BE2C (cell line): ENCODE results near the gene METTL6.
A peak's percentile ranks its signal among the peaks of the same experiment; 100 is the strongest.

ENCODE experiments used
- DNase-seq: peaks from one replicate; pipeline ENCODE4 v3.0.0-alpha.2; 2020
- H3K27me3 ChIP-seq: fragments of 250-450 bp; sonication (Bioruptor Pico); 2 replicates; pipeline ENCODE4 v1.5.1; 2020; ENCODE audit warnings: mild to moderate bottlenecking
- H3K36me3 ChIP-seq: fragments of 250-450 bp; sonication (Bioruptor Pico); 2 replicates; pipeline ENCODE4 v1.5.1; 2020; ENCODE audit warnings: mild to moderate bottlenecking
- H3K4me1 ChIP-seq: fragments of 250-450 bp; sonication (Bioruptor Pico); 2 replicates; pipeline ENCODE4 v1.5.1; 2020
- H3K4me3 ChIP-seq: 2 replicates; pipeline ENCODE4 v1.5.1; 2011; ENCODE audit warnings: low read depth, low read length
- H3K9me3 ChIP-seq: fragments of 250-450 bp; sonication (Bioruptor Pico); 2 replicates; pipeline ENCODE4 v1.5.1; 2020
- CTCF ChIP-seq: IDR thresholded peaks from 2 replicates; pipeline ENCODE4 v1.5.1; 2012; ENCODE audit warnings: mild to moderate bottlenecking, low read depth, low read length

Gene METTL6

GRCh38 chr3:15380980-15381890, 46.1 kb downstream of the METTL6 start:
- no peak for DNase-seq
- H3K9me3 ChIP-seq = no peaks in the 10 kb centered on the region
- no peaks in the 10 kb centered on the region for H3K36me3 ChIP-seq
- H3K27me3 ChIP-seq = no peaks in the 10 kb centered on the region
- no peaks in the 10 kb centered on the region for H3K4me1 ChIP-seq
- no peak for TF ChIP-seq CTCF
- H3K4me3 ChIP-seq = no peak overlapping the region

- Histone ChIP-seq H3K4me1 (no peaks in the 10 kb centered on the region), H3K36me3 (no peaks in the 10 kb centered on the region), H3K4me3 (no peak overlapping the region), H3K9me3 (no peaks in the 10 kb centered on the region), H3K27me3 (no peaks in the 10 kb centered on the region)
- peak; percentile 86 for DNase-seq
- peak; percentile 73 for TF ChIP-seq CTCF
These were observed 49.2 kb downstream of the METTL6 start for GRCh38 chr3:15377961-15378791.

- no peaks in the 10 kb centered on the region for H3K36me3 ChIP-seq
- H3K9me3 ChIP-seq = no peaks in the 10 kb centered on the region
- no peak for DNase-seq
- H3K27me3 ChIP-seq = no peaks in the 10 kb centered on the region
- H3K4me1 ChIP-seq = no peaks in the 10 kb centered on the region
- H3K4me3 ChIP-seq = no peak overlapping the region
- no peak for TF ChIP-seq CTCF
These were observed 51.8 kb downstream of the METTL6 start for GRCh38 chr3:15375461-15376000.

GRCh38 chr3:15372918-15373317, 54.4 kb downstream of the METTL6 start:
- DNase-seq = no peak
- Histone ChIP-seq H3K4me3 (no peak overlapping the region), H3K36me3 (no peaks in the 10 kb centered on the region), H3K9me3 (no peaks in the 10 kb centered on the region), H3K4me1 (no peaks in the 10 kb centered on the region), H3K27me3 (no peaks in the 10 kb centered on the region)
- no peak for TF ChIP-seq CTCF

- Histone ChIP-seq H3K4me1 (no peaks in the 10 kb centered on the region), H3K4me3 (no peak overlapping the region), H3K36me3 (no peaks in the 10 kb centered on the region), H3K9me3 (no peaks in the 10 kb centered on the region), H3K27me3 (no peaks in the 10 kb centered on the region)
- TF ChIP-seq CTCF = no peak
- DNase-seq = no peak
These were observed 58.7 kb downstream of the METTL6 start for GRCh38 chr3:15368561-15369135.
